GM21423 (cell line): ENCODE data around the gene DGCR2.

ENCODE experiments used
- ATAC-seq: cut with Tn5 transposase; IDR thresholded peaks from one replicate; pipeline ENCODE4 v1.9.1; 2021; ENCODE audit warnings: mild to moderate bottlenecking, moderate library complexity; ENCODE audit not compliant: unreplicated experiment

Gene DGCR2

GRCh38 chr22:19111140-19111539, 11.1 kb downstream of the DGCR2 start:
- no peak for ATAC-seq

GRCh38 chr22:19110646-19111045, 11.6 kb downstream of the DGCR2 start:
- no peak for ATAC-seq

- no peak for ATAC-seq
Observed at GRCh38 chr22:19110064-19110458, 12.2 kb downstream of the DGCR2 start.

GRCh38 chr22:19109198-19110063, 12.8 kb downstream of the DGCR2 start:
- ATAC-seq = peak; percentile 78

GRCh38 chr22:19108807-19109197, 13.4 kb downstream of the DGCR2 start:
- no peak for ATAC-seq

- no peak for ATAC-seq
Observed at GRCh38 chr22:19107730-19108074, 14.5 kb downstream of the DGCR2 start.

- ATAC-seq = no peak
Observed at GRCh38 chr22:19106886-19107729, 15.1 kb downstream of the DGCR2 start.

- no peak for ATAC-seq
Observed at GRCh38 chr22:19105867-19106802, 16.1 kb downstream of the DGCR2 start.

GRCh38 chr22:19105456-19105855, 16.8 kb downstream of the DGCR2 start:
- ATAC-seq = no peak

GRCh38 chr22:19103880-19104821, 18.1 kb downstream of the DGCR2 start:
- no peak for ATAC-seq

- ATAC-seq = no peak
Observed at GRCh38 chr22:19098157-19098556, 24.1 kb downstream of the DGCR2 start.

- no peak for ATAC-seq
Observed at GRCh38 chr22:19097518-19097917, 24.7 kb downstream of the DGCR2 start.

GRCh38 chr22:19096555-19096954, 25.7 kb downstream of the DGCR2 start:
- ATAC-seq = no peak

GRCh38 chr22:19094393-19094997, 27.7 kb downstream of the DGCR2 start:
- ATAC-seq = no peak

GRCh38 chr22:19092725-19093124, 29.5 kb downstream of the DGCR2 start:
- ATAC-seq = no peak

- no peak for ATAC-seq
Observed at GRCh38 chr22:19090586-19091127, 31.6 kb downstream of the DGCR2 start.

- no peak for ATAC-seq
Observed at GRCh38 chr22:19090183-19090582, 32.0 kb downstream of the DGCR2 start.

GRCh38 chr22:19088866-19089595, 33.2 kb downstream of the DGCR2 start:
- no peak for ATAC-seq
